ENCODE data around the gene DPM2.

The DPM2 gene

DNA sequence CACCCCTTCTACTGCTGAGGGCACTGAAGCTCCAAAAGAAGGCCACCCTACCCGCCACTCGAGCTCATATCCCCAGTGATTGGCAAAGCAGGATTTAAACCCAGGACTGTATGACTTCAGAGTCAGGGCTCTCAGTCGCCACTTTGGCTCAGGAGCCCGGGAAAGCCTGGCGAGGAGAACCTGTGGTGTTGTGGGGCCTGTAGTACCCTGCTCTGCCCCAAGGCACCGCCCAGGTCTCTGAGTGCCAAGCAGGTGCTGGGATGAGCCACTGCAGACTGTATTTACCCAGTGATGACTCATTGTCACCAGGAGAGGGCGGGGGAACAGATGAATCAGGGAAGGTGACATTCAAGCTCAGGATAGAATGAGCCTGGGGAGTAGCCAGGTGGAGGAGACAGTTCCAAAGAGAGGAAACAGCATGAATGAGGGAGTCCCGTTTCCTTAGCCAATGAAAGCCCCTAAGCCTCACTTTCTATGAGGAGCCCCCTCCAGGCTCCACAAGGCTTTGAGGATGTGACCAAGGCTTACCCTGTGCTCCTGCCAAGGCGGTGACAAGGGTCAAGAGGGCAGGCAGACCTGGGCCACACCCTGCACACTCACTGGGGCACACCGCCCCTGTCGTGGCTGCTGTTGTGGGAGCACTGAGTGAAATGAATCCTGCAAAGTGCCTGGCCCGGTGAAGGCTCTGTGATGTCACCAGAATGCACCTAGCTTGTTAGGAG is 17.8 kb upstream of the DPM2 start:
- peak; percentile 71 for DNase-seq (ENCODE audit: low read depth)

GRCh38 chr9:127954831-127955293 is 17.2 kb upstream of the DPM2 start:
- no peak for DNase-seq (ENCODE audit: low read depth)

DNA sequence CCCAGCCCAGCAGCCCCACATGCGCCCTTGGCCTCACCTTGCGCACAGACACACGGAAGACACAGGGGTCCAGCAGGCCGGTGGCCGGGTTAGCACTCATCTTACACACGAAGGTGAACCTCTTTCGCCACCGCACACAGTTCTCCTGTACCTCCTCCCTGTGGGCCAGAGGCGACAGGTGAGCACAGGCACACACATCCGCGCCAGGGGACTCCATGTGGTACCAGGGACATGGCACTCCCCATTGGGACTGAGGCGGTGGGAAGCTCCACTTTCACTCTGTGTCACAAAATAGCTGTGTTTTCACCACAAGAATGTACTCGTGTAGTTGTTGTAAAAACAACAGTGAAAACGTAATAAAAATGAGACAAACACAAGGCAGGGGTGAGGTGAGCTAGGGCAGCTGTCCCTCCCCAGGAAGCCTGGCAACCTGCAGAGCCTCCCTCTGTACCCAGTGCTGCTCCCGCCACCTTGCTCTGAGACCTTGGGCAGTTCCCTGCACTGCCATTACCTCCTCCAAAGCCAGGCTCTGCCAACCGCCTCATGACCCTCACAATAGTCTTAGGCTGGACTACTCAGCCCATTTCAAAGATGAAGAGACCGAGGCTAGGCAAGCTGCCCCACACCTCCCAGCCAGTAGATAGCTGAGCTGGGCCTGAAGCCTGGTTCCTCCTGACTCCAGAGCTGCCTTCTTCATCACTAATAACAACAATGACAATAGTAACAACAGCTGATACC is 16.3 kb upstream of the DPM2 start:
- no peak for DNase-seq (ENCODE audit: low read depth)

GRCh38 chr9:127953154-127953553 is 15.5 kb upstream of the DPM2 start:
- no peak for DNase-seq (ENCODE audit: low read depth)

DNA sequence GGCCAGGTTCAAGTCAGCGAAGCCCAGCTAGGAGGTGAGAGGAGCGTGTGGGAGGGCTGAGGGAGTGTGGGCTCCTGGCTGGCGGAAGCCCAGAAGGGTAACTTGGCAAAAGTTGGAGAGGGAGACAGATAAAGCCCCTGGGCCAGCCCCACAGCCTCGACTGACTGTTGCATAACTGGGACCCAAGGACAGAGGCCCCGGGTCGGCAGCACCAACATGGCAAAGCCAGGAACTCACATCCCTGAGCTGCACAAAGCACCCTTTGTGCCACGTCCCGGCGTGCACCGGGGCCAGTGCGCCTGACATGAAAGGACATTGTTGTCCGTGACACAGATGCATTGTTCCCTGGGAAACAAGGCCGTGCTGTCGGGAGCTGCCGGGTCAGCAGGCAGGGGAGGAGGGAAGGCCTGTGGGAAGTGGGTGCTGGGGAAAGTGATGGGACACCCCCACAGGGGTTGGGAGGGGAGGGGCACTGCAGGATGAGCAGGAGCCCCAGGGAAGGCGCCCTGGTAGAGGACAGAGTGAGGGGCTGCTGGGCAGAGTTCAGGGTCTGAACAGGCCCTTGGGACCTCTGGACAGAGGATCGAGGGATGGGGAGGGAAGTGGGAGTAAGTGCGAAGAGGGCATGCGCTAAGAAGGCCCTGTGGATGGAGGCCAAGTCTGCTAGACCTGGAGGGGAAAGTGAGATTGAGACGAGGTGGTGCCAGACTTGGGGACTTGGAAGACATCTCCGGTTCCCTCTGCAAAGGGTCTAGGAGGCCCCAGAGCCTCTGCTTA is 13.0 kb upstream of the DPM2 start:
- DNase-seq (ENCODE audit: low read depth), result no peak

- DNase-seq (ENCODE audit: low read depth), result no peak
Measured at GRCh38 chr9:127949827-127950512, 12.3 kb upstream of the DPM2 start.

GRCh38 chr9:127947841-127948710 is 10.4 kb upstream of the DPM2 start:
- no peak for DNase-seq (ENCODE audit: low read depth)

DNA sequence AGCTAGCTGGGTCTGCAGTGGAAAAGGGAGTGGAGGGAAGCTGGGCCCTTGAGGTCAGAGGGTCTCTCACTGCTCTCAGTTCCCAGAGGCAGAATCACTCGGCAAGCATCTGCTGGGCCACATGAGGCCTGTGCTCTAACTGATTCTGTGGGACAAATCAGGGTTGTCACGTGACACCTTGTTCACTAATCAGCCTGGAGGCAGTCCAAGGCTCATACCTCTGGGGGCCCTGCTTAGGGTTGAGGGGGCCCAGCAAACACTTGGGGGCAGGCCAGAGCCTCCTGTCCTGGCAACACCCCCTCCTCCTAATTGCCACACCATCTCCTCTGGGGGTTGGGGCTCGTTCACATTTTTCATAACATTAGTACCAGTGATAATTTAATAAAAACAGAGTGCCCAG is 9.1 kb upstream of the DPM2 start:
- no peak for DNase-seq (ENCODE audit: low read depth)

DNA sequence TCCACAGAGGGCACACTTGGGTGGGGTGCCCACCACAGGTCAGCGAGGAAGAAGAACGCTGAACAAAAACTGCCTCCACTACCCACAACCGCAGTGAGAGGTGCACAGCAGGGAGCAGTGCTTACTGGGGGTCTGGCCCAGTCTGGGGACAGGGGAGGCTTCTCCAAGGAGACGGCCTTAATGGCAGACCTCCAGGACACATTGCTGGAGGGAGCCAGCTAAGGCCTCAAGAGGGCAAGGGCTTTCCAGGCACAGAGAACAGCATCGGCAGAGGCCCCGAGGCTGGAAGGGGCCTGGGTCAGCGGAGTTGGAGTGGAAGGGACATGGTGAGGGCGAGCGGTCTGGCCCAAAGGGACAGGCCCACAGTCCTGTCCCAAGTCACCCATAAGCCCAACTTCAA is 8.3 kb upstream of the DPM2 start:
- no peak for DNase-seq (ENCODE audit: low read depth)

- DNase-seq (ENCODE audit: low read depth), result no peak
Measured at GRCh38 chr9:127945338-127945737, 7.7 kb upstream of the DPM2 start.

- DNase-seq (ENCODE audit: low read depth), result no peak
Measured at GRCh38 chr9:127944586-127945218, 7.0 kb upstream of the DPM2 start.

DNA sequence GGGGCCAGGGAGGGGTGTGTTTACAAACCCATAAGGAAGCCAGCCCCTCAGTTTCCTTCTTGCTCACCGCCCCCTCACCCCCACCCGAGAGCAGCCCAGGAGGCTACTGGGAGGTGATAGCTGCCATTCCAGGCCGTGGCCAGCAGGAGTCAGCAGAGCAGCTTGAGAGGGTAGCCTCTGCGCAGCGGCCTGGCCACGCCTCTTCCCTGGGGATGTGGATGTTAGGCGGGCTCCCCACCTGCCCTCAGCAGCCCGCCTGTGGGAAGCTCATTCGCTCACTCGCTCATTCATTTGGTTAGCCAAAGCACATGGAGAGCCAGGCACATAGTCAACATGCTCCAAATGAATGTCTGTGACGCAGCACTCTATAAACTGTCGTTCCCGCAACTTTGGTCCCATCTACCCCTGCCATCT is 6.1 kb upstream of the DPM2 start:
- peak; percentile 56 for DNase-seq (ENCODE audit: low read depth)

DNA sequence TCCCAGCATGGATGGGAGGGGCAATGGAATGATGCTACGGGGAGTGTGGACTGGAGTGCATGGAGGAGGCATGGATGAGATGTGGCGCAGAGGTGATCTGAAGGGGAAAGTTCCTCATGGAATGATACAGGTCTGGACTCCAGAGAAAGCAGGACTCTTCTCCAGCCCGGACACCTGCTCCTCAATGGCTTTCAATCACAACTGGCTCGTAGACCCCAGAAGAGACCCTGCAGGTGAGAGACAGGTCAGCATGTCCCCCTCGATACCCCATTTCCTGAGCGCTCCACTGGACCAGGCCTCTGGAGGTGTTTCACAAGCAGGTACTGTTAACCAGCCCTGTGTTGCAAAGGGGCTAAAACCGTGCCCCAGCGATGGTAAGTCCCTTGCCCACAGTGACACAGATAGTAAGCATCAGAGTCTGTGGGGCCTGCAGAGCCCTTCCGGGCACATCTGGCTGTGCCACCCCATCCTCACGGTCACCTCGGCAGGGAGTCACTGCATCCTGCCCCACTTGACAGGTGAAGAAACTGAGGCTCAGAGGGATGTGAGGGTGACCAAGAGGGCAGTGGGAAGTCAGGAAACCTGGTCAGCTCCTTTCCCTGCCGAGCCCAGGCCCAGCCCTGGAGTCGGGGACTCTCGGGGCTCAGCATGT is 5.5 kb upstream of the DPM2 start:
- DNase-seq (ENCODE audit: low read depth), result no peak

GRCh38 chr9:127942216-127943010 is 4.8 kb upstream of the DPM2 start:
- no peak for DNase-seq (ENCODE audit: low read depth)

GRCh38 chr9:127941961-127942215 is 4.2 kb upstream of the DPM2 start:
- DNase-seq (ENCODE audit: low read depth), result no peak

DNA sequence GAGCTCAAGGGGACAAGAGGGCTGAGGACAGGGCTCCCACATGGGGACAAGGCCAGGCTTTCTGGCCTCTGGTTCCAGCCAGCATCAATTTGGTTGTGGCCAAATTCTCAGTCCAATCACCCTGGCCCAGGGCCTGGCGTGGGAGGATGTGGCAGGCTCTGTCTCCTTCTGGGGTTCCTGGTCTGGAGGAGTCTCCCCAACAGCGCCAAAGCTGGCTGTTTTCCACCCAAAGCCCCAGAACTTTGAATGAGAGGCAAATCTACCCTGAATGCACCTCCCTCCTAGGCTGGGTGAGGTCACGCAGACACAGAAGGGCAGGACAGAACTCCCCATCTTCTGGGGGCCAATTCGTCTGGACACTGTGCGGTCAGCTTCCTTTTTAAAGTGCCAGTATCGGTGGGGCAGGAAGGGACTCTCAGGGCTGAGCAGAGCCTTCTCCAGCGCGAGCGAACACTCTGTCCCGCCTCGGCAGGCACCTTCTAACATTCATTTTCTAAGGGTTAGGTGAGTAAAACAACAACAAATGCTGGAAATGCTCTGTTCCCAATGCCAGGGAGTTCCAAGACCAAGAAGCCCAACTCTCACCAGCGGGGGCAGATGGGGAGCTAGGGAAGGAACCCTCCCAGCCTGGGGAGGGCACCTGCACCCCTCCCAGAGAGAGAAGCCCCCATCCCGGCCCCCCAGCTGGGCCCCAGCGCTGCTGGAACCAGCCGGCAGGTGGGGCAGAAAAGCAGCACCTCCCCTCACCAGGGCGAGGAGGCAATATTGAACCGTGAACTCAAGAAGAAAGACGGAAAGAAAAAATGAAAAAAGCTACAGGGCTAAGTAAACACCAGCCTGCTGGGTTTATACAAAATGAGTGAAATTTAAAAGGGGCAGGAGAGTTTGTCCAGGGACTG is 3.7 kb upstream of the DPM2 start:
- no peak for DNase-seq (ENCODE audit: low read depth)

DNA sequence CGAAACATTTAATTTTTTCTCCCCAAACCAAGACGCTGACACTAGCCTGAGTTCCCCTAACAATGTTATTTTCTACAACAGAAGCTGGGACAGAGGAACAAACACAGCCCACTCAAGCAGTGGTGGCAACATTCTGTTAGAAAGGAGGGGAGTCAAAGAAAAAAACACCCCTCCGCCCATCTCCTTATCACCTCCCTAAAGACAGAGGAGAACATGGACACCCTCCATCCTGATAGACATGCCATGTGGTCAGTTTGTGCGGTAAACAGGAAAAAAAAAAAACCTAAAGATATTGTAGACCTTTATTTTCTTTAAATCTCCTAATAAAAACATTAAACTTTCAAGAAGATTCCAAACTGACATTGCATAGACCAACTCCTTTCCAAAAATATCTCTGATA is 2.9 kb upstream of the DPM2 start:
- DNase-seq (ENCODE audit: low read depth), result no peak

DNA sequence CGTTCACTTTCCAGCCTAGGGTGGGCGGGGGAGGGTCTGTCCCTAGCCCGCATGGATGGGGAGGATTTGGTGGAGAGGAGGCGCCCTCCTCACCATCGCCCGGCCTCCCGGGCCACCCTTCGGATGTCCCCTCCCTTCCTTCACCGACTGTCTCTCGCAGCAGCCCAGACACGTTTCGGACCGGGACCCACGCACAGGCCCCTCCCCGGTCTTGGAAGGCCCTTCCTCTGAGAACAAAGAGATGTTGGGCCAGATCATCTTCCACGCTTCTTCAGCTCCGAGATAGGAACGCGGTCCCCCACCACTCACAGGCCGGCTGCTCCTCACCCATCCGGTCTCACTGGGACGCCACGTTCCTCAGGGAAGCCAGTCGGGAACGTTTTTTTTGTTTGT is 640 bp upstream of the DPM2 start:
- DNase-seq (ENCODE audit: low read depth), result no peak

DNA sequence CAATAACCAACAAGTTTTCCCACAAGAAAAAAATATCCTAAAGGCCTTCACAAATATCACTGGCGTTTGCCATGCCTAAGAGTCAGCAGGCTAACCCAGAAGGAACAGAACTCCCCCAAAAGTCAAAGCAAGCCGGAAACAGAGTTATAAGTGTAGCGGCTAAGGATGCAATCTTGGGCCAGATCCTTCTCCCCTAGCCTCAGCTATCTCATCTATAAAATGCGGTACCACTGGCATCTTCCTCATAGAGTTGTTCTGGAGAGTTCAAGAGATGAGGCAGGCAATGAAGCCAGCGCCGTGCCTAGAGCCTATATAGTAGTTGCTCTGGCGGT is 632 bp downstream of the DPM2 start:
- no peak for DNase-seq (ENCODE audit: low read depth)

Data from stimulated activated CD8-positive, alpha-beta memory T cell treated with anti-CD3 and anti-CD28 coated beads, Interleukin-12 subunit alpha, Interleukin-12 subunit beta, amount 100 ng/mL, for 4 hours (primary cell).